Activated CD8-positive, alpha-beta memory T cell treated with anti-CD3 and anti-CD28 coated beads, Interleukin-2, amount 10 ng/mL, durations not matched to agents 7 days and 5 days (primary cell): ENCODE measurements around the gene PDLIM5. TPM values are rescaled to one million over a fixed set of nuclear protein-coding genes. Genes with fewer than 3 reads are reported as not detected.

Experiments used
- ATAC-seq: fragments of 150-1000 bp; cut with Tn5 transposase; one replicate; pipeline ENCODE4 v1.10.0; 2021; ENCODE audit warnings: moderate library complexity
- CTCF ChIA-PET: fragments of 350-600 bp; sonication (Branson Sonifier 250); formaldehyde crosslinking; loops from one replicate; lab custom pipeline; 2021; ENCODE audit warnings: antibody characterized with exemption; lab: Charles Lee
- DNase-seq: peaks from one replicate; pipeline ENCODE4 v3.0.0-alpha.2; 2020
- H3K27ac Mint-ChIP-seq: one replicate; pipeline ENCODE4 v1.8.0; 2021; ENCODE audit warnings: mild to moderate bottlenecking, mixed read lengths
- H3K27me3 Mint-ChIP-seq: one replicate; pipeline ENCODE4 v1.8.0; 2021; ENCODE audit warnings: mixed read lengths
- H3K36me3 Mint-ChIP-seq: one replicate; pipeline ENCODE4 v1.8.0; 2021; ENCODE audit warnings: mild to moderate bottlenecking, mixed read lengths
- H3K4me1 Mint-ChIP-seq: one replicate; pipeline ENCODE4 v1.8.0; 2021; ENCODE audit warnings: mixed read lengths
- H3K4me3 Mint-ChIP-seq: one replicate; pipeline ENCODE4 v1.8.0; 2021; ENCODE audit warnings: mild to moderate bottlenecking, moderate library complexity, mixed read lengths
- H3K9me3 Mint-ChIP-seq: one replicate; pipeline ENCODE4 v1.8.0; 2022; ENCODE audit warnings: low read depth, mixed read lengths
- total RNA-seq, 2 experiments: library from RNA; stranded (reverse); gene quantifications; one replicate each; pipeline ENCODE4 v1.2.3, GENCODE V29; 2021

Gene PDLIM5
- total RNA-seq, 2 experiments from 2014 or later: 21.7 to 21.8 TPM

GRCh38 chr4:94701631-94702300, 250.0 kb downstream of the PDLIM5 start:
- H3K36me3 Mint-ChIP-seq: no peaks in the 10 kb centered on the region
- H3K9me3 Mint-ChIP-seq: no peaks in the 10 kb centered on the region
- DNase-seq (no peak), ATAC-seq (no peak)
- H3K4me1 Mint-ChIP-seq: no peaks in the 10 kb centered on the region
- no peaks in the 10 kb centered on the region for H3K27me3 Mint-ChIP-seq
- CTCF ChIA-PET: no interaction called here
- no peak overlapping the region for H3K4me3 Mint-ChIP-seq
- H3K27ac Mint-ChIP-seq: no peak overlapping the region

- Mint-ChIP-seq H3K4me1 (no peaks in the 10 kb centered on the region), H3K36me3 (no peaks in the 10 kb centered on the region)
- ATAC-seq: no peak
These were observed 259.9 kb downstream of the PDLIM5 start for GRCh38 chr4:94711635-94712034.

GRCh38 chr4:94714365-94715160, 262.8 kb downstream of the PDLIM5 start:
- Mint-ChIP-seq H3K4me3 (no peak overlapping the region), H3K9me3 (no peaks in the 10 kb centered on the region), H3K4me1 (no peaks in the 10 kb centered on the region), H3K27ac (no peak overlapping the region), H3K36me3 (no peaks in the 10 kb centered on the region), H3K27me3 (peaks cover 4% of the 10 kb centered on the region)
- ATAC-seq: no peak
- CTCF ChIA-PET: no interaction called here
- no peak for DNase-seq

More at GRCh38 chr4:94711635-94712034, 259.9 kb downstream of the PDLIM5 start:
- H3K27me3 Mint-ChIP-seq: no peaks in the 10 kb centered on the region
- H3K4me3 Mint-ChIP-seq: no peak overlapping the region
- no peak for DNase-seq
- CTCF ChIA-PET: no interaction called here
- no peak overlapping the region for H3K27ac Mint-ChIP-seq
- no peaks in the 10 kb centered on the region for H3K9me3 Mint-ChIP-seq

- no peak overlapping the region for H3K27ac Mint-ChIP-seq
- H3K9me3 Mint-ChIP-seq: no peaks in the 10 kb centered on the region
- DNase-seq (no peak), ATAC-seq (no peak)
- peaks cover 4% of the 10 kb centered on the region for H3K27me3 Mint-ChIP-seq
- CTCF ChIA-PET: no interaction called here
- H3K4me3 Mint-ChIP-seq: no peak overlapping the region
- no peaks in the 10 kb centered on the region for H3K4me1 Mint-ChIP-seq
- no peaks in the 10 kb centered on the region for H3K36me3 Mint-ChIP-seq
These were observed 264.0 kb downstream of the PDLIM5 start for GRCh38 chr4:94715726-94716125.

Other genes with a start within 250 kb of the PDLIM5 start
- gene SMARCAD1, start 244.1 kb upstream of the PDLIM5 start, total RNA-seq: 10 to 100 TPM; 27.5 to 33.2 TPM
- gene HPGDS, start 109.1 kb upstream of the PDLIM5 start, total RNA-seq: under 1 TPM; 0.41 to 0.66 TPM